NCI-H2171 treated with DMSO at 0.1 percent for 48 hours (cell line): Measurements from ENCODE around the gene TRIB2.

Experiments used
- DNase-seq: peaks from one replicate; lab custom pipeline; 2025; lab: John Stamatoyannopoulos, UW

Gene TRIB2

DNA sequence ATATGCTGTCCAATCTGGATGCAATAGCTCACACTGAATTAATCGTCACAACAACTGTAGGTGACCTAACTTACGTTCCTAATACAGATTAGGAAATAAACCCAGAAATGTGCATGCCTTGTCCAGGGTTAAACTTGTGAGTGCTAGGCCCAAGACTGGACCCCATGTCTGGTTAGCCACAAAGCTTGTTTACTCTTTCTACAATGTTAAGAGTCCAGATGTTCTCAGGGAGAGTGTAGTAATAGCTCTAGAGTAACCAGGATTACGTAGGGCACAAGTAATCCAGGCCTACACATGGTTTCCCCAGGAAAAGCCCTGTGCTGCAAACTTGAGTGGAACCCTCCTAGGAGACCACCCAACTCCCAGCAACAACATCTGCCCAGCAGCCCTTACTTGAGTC, 26.2 kb downstream of the TRIB2 start:
- no peak for DNase-seq

DNA sequence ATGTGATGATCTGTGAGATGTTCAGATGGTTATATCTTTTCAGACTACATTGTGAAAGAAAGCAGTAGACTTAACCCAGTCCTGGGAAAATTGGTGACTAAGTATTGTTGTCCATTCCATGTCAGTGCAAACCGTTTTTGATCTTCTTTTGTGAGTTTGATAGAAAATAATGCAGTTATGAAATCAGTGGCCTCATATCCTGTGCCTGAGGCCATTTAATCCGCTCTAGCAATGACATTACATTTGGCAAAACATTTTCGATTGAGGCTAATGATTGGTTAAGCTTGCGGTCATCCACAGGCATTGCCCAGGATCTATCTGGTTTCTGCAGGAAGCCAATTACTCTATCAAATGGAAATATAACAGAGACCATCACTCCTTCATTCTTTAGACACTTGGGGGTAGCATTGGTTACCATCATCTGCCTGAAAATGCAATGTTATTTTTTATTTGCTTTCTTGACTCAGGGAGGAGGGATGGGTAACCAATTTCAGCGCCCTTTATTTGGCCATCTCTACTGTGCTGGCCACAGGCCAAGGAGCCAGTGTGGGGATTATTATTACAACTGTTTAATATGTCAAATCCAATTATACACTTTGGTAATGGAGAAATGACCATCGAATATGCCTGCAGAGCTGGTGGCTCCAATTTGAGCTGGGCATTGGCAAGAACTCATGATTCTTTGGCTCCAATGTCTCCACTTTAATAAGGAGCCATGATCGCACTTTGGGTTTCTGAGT, 33.6 kb downstream of the TRIB2 start:
- no peak for DNase-seq

DNA sequence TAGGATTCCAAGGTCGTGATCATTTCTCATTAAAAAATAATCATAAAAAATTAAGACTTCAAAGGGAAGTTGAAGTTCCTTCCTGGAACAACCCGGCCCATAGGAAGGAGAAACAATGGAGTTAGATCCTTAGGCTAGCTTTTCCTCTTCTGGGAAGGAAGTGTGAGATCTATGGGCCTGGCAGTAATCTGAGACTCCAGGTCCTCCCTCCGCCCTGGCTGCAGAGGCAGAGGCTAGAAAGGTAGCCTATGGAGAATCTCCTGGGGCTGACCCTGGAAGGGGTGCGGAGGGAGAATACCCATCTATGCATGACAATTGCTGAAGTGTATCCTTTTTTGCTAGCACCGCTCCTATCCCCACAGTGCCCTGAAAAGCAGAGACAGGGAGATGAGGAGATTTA, 37.9 kb downstream of the TRIB2 start:
- DNase-seq, result no peak

DNA sequence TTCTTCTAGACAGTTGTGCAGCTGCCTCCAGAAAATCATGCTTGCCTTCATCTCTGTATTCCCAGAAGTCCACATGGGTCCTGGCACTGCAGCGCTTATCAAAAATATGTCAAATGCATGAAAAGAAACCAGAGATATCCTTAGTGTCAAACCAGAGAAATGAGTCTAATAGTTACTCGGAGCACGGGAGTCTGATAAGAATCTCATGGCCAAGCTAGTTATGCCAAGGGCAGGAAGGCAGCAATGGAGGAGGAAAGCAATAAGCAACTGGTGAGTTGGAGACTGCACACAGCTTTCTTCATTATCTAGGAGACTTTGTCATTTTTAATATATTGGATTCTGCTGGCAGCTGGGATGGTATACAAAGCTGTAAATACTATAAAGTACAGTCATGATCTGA, 38.6 kb downstream of the TRIB2 start:
- no peak for DNase-seq

DNA sequence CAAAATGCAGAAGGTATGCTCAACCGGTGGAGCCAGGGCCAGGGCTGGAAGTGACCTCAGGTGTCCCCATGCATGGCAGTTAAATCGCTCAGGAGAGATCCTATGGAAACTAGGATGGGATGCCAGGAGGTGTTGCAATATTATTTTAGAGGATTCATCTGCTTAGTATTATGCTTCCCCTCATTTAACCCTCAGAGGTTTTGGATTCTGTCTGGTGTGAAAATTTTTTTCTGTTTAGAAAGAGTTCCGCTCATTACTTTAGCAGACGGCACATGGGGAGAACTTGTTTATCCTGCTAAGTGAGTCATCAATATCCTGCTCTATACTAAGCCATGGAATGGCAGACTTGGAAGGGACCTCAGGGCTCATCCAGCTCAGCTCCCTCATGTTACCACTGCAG, 42.5 kb downstream of the TRIB2 start:
- DNase-seq, result no peak

DNA sequence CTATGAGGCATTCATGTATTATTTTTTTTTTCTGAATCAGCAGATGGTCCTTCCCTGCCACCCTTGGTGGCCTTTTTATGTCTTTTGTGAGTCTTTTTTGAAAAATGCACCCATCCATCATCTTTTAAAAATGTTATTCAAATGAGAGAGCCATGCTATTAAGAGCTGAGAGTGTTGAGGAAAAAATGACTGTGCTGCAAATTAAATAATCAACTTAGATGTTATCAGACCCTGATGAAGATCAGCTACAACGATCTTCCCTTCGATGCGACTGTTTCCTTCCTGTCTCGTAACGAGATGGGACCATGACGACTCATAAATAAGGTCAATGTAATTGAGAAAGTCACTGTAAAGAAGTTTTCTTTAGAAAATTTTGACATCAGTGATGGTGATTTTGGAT, 44.4 kb downstream of the TRIB2 start:
- no peak for DNase-seq

DNA sequence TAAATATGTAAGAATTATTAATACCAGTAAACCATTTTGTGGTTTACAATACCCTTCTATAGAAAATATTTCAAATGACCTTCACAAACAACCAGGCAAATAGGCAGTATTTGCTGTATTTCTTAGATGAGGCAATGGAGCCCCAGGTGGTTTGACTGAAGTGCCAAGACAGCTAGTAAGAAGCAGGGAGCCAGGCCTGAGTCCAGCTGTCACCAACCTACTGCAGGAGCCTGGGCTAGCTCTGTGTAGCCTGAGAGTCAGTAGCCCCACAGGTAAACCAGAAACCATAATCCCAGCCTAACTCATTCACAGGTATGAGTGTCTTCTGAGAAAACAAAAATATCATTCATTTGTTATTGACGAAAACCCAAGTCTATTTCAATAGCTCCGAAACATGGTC, 45.6 kb downstream of the TRIB2 start:
- DNase-seq, result no peak

DNA sequence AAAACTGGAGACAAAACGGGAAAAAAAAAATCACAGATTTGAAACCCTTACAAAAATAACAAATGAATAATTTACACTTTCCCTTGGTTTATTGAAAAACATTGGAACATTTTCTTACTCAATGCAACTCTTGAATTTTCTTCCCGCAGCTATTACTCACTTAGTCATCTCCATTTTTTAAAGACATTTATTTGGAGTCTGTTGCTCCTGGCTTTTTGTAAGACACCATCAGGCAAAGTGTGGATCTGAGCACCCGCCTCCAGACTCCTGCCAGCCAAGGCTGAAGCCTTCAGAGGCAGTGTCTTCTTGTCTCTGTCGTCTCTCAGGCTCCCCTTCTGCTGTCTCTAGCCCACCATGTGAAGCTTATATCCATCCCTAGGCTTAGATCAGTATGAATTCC, 46.2 kb downstream of the TRIB2 start:
- no peak for DNase-seq

DNA sequence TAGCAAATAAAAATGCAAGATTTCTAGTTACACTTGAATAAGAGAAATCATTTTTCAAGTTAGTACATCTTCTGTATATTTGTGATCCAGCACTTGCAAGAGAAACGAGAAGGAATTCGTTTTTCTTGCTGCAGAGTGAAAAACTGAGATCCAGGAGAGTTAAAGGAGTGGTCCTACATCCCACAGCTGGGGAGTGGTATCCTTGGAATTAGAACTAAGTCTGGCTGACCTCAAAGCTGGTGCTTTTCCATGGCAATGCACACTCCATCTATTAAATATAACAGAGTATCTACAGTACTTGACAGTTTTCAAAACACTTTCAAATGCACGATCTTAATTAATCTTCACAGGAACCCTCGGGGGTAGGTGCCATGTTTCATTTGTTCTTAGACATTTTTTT, 46.8 kb downstream of the TRIB2 start:
- no peak for DNase-seq

DNA sequence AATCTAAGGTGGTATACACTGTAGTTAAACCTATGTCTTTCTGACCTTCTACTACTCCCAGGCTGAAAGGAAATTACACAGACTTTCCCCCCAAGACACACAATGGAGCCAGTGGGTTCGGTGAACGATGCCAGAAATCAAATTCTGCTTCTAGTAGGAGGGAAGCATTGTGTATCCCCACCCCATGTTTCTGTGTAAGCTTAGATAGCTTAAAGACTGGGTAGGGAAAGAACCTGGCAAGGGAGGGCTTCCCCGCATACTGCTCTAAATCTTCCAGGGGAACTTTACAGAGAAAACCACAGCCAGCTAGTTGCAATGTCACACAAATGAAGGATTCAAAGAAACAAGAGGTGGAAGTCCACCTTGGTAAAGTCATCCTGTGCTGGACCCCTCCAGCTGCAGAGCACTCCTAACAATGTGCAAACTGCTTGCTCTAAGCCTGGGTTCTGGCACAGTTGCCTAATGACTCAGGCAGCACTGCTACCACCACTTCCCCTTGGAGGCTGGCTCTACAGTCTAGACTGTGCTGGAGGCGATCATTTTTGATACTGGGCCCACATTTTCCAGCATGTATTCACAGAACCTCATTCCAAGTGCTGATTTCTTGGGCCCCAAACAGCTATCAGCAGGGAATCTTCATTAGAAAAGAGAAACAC, 47.5 kb downstream of the TRIB2 start:
- no peak for DNase-seq

DNA sequence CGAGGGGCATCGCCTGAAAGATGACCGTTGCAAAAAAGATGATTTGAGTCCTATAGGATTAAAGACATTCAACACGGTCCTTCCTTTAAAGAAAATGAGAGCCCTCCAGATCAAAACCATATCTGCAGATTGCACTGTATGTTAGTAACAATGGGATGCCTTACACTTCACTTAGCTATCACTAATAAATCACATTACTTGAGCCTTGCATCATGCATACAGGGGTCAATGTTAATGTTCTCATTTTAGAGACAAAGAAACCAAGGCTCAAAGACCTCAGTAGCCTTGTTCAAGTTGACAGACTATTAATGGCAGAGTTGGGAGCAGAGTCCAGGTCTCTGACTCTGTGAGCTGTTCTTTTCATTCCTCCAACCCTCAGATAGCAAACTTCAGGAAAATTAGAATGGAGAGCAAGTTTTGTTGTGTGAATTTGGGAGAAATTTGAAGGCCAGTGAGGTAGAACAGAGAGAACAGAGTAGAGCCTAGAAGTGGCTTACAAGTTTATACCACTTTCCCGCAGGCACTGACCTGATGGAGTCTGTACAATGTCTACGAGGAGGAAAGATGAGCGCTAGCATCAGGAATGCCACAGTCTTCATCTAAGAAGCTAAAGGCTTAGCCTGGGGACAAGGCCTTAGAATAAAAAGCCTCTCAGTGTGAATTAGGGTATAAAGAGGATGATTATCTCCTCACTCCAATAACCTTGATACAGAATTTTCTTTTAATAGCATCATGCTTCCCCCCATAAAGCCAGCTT, 48.3 kb downstream of the TRIB2 start:
- DNase-seq, result no peak

DNA sequence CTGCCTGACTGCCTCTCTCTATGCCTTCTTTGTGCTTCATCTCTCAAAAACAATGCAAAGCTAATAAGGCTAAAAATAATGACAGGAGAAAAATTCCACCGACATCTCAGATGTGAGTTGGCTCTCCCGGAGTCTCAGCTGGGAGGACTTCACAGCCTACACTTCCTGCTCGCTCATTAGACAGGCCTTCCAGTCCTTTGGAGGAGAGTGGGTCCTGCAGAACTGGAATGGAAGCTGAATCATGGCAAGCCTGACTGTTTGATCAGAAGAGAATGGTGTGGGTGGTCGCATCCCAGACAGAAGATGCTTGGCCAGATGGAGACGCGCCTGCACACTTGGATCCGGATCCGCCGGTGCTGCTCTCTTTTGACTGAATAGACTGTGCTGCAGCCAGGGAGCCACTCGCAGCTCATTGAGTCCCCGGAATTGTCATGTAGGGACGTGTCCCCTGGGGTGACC, 49.7 kb downstream of the TRIB2 start:
- no peak for DNase-seq

DNA sequence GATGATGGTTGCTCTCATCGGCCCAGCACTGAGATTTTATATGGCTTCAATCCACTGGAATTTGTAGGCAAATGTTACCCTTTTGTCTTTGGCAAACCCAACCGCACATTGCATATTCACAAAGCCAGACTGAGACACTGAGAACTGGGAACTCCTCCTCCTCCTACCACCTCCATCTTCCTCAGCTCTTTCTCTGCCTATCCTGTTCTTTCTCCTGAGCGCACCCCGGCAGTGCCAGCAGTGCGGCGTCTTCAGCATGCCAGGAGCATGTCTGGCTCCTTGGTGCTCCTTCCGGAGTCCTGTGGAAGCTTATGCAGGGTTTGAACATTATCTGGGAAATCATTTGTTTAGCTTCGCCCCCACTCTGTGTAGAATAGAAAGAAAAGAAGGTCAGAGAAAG, 50.8 kb downstream of the TRIB2 start:
- no peak for DNase-seq

DNA sequence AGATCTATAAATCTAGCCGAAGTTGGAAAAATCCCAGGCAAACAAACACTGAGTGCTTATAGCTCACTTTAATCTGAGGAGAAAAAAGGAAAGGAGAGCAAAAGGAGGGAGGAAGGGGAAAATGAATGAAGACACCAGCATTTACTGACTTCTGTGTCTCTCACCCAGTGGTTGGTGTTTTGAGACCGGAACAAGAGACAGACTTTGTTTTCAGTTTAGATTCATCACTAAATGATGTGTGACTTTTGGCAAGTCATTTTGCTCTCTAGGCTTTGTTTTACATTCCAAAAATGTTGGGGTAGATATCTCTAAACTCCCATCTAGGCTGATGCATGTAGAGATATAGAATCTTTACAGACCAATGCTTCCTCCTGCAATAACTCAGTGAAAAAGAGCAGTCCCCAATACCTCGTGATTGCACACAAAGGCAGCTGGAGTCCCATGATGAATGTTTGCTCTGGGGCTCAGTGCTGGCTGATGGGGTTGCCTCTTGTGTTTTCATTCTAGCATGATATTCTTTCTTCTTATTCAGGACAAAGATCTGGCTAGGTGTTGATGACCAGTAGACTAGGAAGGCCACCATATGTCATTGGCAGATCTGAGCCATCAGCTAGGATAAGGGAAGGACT, 51.4 kb downstream of the TRIB2 start:
- DNase-seq, result no peak

DNA sequence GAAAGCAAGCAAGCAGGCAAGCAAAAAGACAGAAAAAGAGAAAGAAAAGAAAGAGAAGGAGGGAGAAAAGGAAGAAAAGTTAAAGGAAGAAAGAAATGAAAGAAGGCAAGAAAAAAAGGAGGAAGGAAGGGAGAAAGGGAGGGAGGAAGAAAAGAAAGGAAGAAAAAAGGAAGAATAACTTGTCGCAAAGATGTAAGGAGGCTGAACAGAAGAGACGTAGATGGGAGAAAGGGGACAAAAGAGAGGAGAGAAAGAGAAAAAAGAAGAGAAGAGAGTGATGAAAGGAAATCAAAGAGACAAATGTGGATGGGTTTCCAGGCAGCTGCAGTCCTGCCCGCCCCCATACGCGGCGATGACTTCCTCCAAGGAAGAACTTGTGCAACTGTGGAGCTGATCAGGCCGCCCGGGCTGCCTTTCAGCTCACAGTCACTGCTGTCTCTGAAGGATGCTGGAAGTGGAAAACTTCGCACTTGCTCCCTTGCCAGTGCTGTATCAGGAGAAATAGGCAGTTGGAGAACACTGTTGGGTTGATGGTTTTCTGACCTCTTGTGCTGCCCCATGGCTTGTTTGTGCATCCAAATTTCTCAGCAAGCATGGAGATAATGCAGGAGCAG, 52.9 kb downstream of the TRIB2 start:
- DNase-seq, result no peak

DNA sequence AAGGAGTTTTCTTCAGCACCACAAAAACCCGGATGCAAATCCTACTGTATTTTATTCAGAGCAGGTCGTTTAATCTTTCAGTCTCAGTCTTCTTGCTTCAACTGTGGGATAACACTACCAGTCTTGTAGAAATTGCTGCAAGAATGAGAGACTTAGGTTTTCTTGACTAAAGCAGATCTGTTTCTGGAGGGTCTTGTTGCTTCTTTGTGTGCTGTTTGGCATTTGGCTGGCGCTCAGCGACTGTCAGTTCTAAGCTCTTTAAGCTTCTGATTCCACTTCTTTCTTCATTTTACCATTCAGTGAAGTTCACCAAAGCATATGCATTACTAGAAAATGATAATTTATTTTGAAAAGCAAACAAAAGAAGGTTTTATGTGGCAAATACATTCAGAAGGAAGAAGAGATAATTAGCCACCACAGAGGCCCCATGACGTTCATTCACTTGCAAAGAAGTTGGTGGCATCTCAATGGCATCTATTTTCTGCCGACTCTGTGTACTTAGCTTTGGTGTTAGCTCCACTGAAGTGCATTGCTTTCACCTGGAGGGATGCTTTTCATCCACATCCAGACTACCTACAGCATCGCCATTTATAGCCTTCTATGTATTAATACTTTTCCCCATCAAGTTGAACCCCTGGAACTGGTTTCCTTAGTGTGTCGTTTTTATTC, 53.7 kb downstream of the TRIB2 start:
- DNase-seq, result no peak

DNA sequence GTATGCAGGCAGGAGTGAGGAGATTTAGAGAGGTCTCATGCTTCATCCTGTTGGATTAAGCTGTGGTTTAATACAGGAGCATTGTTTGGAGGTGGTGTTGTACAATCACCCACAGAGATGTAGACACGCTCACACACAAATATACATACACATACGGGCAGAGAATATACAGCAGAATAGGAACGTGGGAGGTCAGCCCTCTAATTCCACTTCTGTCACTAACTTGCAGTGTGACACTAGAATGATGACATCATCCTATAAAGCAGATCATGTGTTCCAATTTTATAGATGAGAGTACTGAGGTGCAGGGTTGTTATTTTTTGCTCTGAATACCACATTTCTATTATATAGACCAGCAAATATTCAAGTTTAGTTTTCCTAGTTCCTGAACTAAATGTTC, 54.4 kb downstream of the TRIB2 start:
- no peak for DNase-seq

DNA sequence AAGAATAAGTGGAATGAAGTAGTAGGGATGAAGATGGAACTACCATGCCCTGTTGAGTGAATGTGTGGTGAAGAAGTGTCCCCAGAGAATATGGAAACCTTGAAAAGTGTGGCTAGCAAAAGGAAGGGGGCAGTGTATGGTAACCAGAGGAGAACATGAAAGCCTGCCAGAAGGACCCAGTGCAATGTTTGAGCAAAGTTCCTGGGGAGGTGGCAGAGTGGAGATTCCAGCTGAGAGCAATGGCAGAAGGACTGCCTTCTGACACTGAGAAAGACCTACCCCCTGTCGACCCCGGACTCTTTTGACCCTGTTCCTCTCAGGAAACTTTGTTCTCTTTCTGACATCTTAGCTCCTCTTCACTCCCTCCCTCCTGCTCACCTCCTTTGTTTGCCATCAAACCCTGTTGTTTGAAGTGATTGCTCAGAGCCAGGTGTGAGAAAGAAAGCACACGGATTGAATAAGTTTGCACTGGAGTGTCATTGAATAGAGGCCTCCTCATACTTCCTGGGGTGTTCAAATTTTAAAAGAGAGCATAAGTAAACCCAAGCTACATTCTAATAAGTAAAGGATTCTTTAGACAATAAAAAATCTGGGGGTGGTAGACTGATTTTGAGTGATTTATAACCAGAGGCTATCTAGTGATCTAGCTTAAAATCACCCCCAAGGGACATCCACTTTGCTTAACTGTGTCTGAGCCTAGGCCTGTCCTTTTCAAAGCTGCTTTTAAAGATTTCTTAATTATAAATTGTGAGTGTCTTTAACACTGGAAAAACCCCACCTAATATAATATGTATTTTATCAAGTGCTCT, 57.1 kb downstream of the TRIB2 start:
- no peak for DNase-seq

DNA sequence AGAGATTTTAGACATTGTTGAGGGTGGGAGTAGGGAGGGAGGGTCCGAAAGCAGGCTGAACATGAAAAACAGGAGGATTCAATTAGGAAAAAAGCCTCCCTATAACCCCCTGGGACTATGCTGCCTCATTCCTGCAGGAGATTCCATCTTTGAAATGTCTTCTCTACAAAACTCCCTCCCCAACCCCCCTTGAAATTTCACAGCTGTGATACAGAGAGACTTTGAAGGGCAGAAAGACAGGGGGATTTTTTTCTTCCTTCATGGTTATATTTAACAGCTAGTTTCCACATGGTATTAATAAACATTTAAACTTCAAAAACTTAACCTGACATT, 57.6 kb downstream of the TRIB2 start:
- DNase-seq, result no peak

DNA sequence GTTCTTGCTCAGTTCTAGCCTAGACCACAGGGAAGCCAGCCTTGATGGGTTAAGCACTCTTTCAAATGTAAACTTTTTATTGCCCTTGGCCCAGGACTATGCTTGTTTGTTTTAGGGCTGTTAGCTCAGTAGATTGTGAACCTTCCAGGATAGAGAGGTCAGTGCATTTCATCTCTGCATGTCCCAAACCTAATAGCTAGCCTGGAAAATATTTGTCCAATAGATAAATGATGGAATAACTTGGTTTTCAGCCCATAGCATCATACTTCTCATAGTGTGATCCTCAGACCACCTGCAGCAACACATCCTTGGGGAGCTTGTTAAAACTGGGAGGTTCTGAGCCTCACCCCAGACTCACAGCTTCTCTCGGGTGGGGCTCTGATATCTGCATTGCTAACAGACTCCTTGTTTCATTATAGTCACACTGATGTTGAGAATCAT, 59.8 kb downstream of the TRIB2 start:
- DNase-seq, result no peak

DNA sequence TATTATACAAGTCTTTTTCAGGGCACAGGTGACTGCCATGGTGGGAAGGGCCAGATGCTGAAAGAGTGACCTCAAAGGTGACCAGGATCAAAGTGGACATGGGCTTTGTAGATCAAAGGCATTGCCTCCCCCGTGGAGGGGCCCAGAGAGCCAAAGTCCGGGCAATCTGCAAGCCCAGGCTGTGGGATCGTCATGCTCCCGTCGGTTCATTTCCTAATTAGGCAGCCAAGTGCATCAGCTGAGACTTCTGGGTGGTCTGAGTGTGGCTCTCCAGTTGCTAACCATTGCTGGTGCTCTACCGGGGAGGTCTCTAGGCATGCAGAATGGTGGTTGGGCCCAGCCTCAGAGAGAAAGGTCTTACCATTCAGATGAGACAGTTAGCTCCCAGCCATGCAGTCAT, 61.6 kb downstream of the TRIB2 start:
- DNase-seq, result no peak
